ENCODE data around the gene CBR1. TPM values are rescaled to one million over a fixed set of nuclear protein-coding genes. Genes with fewer than 3 reads are reported as not detected.

CBR1 gene
- total RNA-seq, 1 experiment from 2014 or later = 140 TPM

DNA sequence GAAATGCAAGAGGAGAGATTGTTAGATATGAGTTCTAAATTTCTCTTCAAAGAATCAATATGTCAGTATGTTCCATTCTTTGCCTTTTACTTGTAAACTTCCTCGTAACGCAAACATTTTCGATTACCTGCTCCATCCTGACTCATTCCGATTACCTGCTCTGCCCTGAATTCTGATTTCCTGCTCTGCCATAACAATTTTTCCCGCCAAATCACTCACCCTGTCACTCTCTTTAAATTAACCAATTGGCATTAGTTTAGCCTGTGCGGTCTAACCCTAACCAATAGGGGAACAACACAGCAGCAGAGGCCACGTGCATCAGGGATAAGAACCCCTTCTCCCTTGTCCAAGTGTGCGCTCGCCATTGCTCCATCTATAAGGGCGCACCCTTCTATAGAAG, 40.0 kb downstream of the CBR1 start:
- DNase-seq (ENCODE audit: extremely low read depth, low read depth) = no peak

DNA sequence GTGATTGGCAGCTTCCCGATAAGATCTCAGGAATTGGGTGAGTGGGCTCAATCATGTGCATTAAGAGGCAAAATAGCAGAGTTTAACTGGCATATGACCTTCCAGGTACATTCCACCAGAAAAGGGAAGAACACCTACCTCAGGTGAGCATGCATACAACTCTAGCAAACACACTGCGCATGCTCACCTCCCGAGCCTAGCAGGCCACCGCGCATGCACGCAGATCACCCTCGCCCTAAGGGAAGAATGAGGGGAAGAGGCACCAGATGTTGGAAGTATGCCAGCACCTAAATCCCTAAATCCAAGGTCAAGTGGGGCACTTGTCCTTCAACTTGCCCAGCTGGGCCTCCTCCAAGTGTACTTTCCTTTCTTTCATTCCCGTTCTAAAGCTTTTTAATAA, 41.4 kb downstream of the CBR1 start:
- DNase-seq (ENCODE audit: extremely low read depth, low read depth) = no peak

DNA sequence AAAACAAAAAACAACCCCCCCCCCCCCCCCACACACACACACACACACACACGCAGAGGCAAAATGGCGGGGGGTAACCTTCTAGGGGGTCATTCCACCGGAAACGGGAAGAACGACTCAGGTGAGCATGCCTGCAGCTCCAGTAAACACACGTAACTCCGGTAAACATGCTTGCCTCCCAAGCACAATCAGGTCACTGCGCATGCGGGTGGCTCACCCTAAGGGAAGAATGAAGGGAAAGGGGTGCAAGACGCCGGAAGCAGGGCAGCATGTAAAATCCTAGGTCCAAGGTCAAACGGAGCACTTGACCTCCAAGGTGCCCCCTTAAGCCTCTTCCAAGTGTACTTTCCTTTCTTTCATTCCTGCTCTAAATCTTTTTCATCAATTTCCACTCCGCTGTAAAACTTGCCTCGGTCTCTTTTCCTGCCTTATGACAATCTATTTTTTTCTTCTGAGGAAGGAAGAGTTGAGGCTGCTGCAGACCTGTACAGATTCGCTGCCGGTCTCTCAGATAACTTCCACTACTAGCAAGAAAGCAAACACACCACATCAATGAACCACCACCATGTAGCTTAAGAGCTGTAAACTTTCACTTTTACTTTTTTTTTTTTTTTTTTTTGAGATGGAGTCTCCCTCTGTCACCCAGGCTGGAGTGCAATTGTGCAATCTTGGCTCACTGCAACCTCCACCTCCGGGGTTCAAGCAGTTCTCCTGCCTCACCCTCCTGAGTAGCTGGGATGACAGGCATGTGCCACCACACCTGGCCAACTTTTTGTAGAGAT, 44.0 kb downstream of the CBR1 start:
- DNase-seq (ENCODE audit: extremely low read depth, low read depth) = no peak

DNA sequence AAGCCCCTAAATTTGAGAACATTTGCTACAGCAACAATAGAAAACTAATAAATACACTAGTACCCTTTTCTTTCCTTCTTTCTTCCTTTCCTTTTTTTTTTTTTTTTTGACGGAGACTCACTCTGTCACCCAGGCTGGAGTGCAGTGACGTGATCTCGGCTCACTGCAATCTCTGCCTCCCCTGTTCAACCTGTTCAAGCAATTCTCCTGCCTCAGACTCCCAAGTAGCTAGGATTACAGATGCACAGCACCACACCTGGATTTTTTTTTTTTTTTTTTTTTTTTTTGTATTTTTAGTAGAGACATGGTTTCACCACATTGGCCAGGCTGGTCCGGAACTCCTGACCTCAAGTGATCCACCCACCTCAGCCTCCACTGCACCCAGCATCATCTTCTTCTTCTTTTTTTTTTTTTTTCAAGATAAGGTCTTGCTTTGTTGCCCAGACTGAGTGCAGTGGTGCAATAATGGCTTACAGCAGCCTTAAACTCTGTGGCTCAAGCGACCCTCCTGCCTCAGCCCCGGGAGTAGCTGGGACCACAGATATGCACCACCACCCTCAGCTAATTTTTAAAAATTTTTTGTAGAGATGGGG, 45.4 kb downstream of the CBR1 start:
- no peak for DNase-seq (ENCODE audit: extremely low read depth, low read depth)

DNA sequence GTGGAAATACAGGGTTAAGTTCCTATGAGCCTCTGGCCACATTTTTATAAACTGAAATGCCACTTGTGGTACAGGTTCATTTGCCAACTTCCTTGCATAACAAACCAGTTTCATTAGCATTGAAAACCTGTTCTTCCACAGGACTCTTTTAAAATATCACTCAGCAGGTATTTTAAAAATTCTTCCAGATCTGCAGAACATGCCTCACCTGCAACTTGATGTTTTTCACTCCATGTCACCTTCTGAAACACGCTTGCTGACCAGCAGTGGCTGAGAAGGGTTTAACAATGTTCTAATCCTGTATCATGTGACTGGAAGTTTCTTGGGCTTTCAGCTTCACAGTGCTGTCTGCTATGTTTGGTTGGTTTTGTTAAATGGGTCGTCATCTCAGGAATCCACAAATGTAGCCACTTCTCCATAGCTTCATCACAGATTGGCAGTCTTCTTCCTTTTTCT, 47.5 kb downstream of the CBR1 start:
- no peak for DNase-seq (ENCODE audit: extremely low read depth, low read depth)

DNA sequence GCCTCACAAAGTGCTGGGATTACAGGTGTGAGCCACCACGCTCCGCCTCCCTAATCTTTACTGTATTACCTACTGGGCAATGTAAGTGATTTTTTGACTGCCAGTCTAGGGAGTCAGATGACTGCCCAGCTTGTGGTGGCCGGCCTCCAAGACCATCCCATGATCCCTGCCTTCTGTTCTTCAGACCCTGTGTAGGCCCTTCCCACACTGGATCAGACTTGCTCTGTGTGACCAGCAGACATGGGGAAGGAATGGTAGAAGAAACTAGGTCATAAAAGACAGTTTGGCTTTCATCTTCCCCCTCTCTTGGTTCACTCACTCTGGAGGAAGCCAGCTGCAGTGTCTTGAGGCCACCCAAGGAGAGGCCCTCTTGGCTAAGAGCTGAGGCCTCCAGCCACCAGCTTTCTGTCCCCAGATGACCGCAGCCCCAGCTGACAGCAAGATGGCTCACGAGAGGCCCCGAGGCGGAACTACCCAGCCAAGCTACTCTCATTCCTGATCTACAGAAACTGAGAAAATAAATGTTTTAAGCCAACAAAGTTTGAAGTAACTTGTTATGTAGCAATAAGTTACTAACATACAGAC, 50.6 kb downstream of the CBR1 start:
- DNase-seq (ENCODE audit: extremely low read depth, low read depth) = no peak

Small RNA genes within 50 kb of the gene (small RNA-seq; reads per million reads assigned to genes)
- gene RNU6-992P = 0 reads per million in 2 experiments

Other genes starting within 250 kb of the CBR1 start
- gene SETD4, start 9.5 kb upstream of the CBR1 start, total RNA-seq (2014; rRNA removed; shearing (Covaris generic)) = 12.6 and 13.1 TPM in 2 replicates
- 9.5 and 11.2 TPM in 2 replicates for gene CBR3, start 65.1 kb downstream of the CBR1 start, total RNA-seq (2014; rRNA removed; shearing (Covaris generic))
- 6.7 and 7.4 TPM in 2 replicates for gene DOP1B, start 86.8 kb downstream of the CBR1 start, total RNA-seq (2014; rRNA removed; shearing (Covaris generic))